HepG2 (cell line): ENCODE results near the gene IL6ST. TPM values are rescaled to one million over a fixed set of nuclear protein-coding genes. Genes with fewer than 3 reads are reported as not detected.

Source experiments
- ATF7 ChIP-seq, 2 experiments: fragments of 450-650 bp in 1 of 2; sonication (generic) in 1 of 2; formaldehyde crosslinking in 1 of 2; IDR thresholded peaks; 2 replicates each; pipeline versions ENCODE4 v1.4.0 to v1.6.1; 2016 to 2020; ENCODE audit warnings: antibody characterized with exemption in 1 of 2, mild to moderate bottlenecking in 1 of 2, missing genetic modification reagents in 1 of 2
- HIC2 ChIP-seq: sonication (generic); formaldehyde crosslinking; IDR thresholded peaks from 2 replicates; pipeline ENCODE4 v1.9.0; 2022; ENCODE audit warnings: low read depth, missing genetic modification reagents
- HMGXB4 ChIP-seq, 2 experiments: sonication (generic) in 1 of 2; formaldehyde crosslinking in 1 of 2; IDR thresholded peaks; 2 replicates each; pipeline versions ENCODE4 v1.4.0 to v1.6.1; 2018 to 2020; ENCODE audit warnings: missing genetic modification reagents in 2 of 2, borderline replicate concordance in 1 of 2, low read depth in 1 of 2, mild to moderate bottlenecking in 1 of 2, missing biosample characterization in 1 of 2
- MTF2 ChIP-seq: sonication (generic); formaldehyde crosslinking; IDR thresholded peaks from 2 replicates; pipeline ENCODE4 v1.5.0; 2020; ENCODE audit warnings: missing genetic modification reagents, borderline replicate concordance
- PLSCR1 ChIP-seq: sonication (generic); formaldehyde crosslinking; IDR thresholded peaks from 2 replicates; pipeline ENCODE4 v1.5.0; 2020; ENCODE audit warnings: missing genetic modification reagents, mild to moderate bottlenecking, borderline replicate concordance
- SNAPC4 ChIP-seq: sonication (generic); formaldehyde crosslinking; IDR thresholded peaks from 2 replicates; pipeline ENCODE4 v1.4.0; 2020; ENCODE audit warnings: mild to moderate bottlenecking, missing genetic modification reagents
- TEF ChIP-seq: sonication (generic); formaldehyde crosslinking; IDR thresholded peaks from 2 replicates; pipeline ENCODE4 v1.5.0; 2020; ENCODE audit warnings: missing genetic modification reagents
- TP53 ChIP-seq: sonication (generic); formaldehyde crosslinking; conservative IDR thresholded peaks from 2 replicates; pipeline ENCODE4 v1.4.0; 2020; ENCODE audit warnings: missing genetic modification reagents
- ZBTB7A ChIP-seq: sonication (generic); formaldehyde crosslinking; IDR thresholded peaks from 2 replicates; pipeline ENCODE4 v1.8.0; 2022; ENCODE audit warnings: mild to moderate bottlenecking, missing genetic modification reagents
- ZBTB8A ChIP-seq: sonication (generic); formaldehyde crosslinking; IDR thresholded peaks from 2 replicates; pipeline ENCODE4 v1.4.0; 2020; ENCODE audit warnings: mild to moderate bottlenecking, low read depth, missing genetic modification reagents, borderline replicate concordance
- ZEB1 ChIP-seq: IDR thresholded peaks from 2 replicates; pipeline ENCODE4 v1.6.1; 2012; ENCODE audit warnings: mild to moderate bottlenecking, low read depth, inconsistent platforms; ENCODE audit not compliant: insufficient replicate concordance
- ZFP36L2 ChIP-seq: sonication (generic); formaldehyde crosslinking; IDR thresholded peaks from 2 replicates; pipeline ENCODE4 v1.4.0; 2020; ENCODE audit warnings: missing genetic modification reagents
- ZNF253 ChIP-seq: sonication (generic); formaldehyde crosslinking; IDR thresholded peaks from 2 replicates; pipeline ENCODE4 v1.8.0; 2022; ENCODE audit warnings: mild to moderate bottlenecking, missing genetic modification reagents, borderline replicate concordance
- ZNF720 ChIP-seq: sonication (generic); formaldehyde crosslinking; IDR thresholded peaks from 2 replicates; pipeline ENCODE4 v1.4.0; 2020; ENCODE audit warnings: missing genetic modification reagents
- ZNF784 ChIP-seq: sonication (generic); formaldehyde crosslinking; IDR thresholded peaks from 2 replicates; pipeline ENCODE4 v1.5.1; 2020; ENCODE audit warnings: missing genetic modification reagents, mild to moderate bottlenecking, borderline replicate concordance
- polyA plus RNA-seq, 8 experiments: library from polyadenylated mRNA; depleted of rRNA in 3 of 8; stranded (reverse) in 7 of 8; unstranded in 1 of 8; fragments of >200 nt; fragmentation: Illumina TruSeq in 4 of 8; extraction: Trizol in 4 of 8; gene quantifications; 2 replicates each; pipeline versions ENCODE4 v1.2.1 to v1.2.3, GENCODE V29; 2011 to 2016; ENCODE audit warnings: low read depth in 4 of 8, missing spikeins in 1 of 8, mixed read lengths in 1 of 8; ENCODE audit not compliant: insufficient read depth in 1 of 8
- total RNA-seq, 5 experiments: library from RNA; depleted of rRNA; stranded (reverse); fragments of >200 nt; fragmentation: Illumina TruSeq; extraction: Trizol; gene quantifications; 2 replicates each; pipeline ENCODE4 v1.2.3, GENCODE V29; 2016; ENCODE audit warnings: low read depth in 1 of 5
- TF ChIP-seq, protein P1 (sequence below): sonication (generic); formaldehyde crosslinking; IDR thresholded peaks from 2 replicates; pipeline ENCODE4 v1.8.1; 2023; ENCODE audit warnings: mild to moderate bottlenecking, missing genetic modification reagents, borderline replicate concordance

IL6ST gene
- total and polyA plus RNA-seq, 2 of the 13 experiments (the other 11 are each of a cell fraction or from before 2014, with no cell fraction given): 66.6 to 166 TPM

DNA sequence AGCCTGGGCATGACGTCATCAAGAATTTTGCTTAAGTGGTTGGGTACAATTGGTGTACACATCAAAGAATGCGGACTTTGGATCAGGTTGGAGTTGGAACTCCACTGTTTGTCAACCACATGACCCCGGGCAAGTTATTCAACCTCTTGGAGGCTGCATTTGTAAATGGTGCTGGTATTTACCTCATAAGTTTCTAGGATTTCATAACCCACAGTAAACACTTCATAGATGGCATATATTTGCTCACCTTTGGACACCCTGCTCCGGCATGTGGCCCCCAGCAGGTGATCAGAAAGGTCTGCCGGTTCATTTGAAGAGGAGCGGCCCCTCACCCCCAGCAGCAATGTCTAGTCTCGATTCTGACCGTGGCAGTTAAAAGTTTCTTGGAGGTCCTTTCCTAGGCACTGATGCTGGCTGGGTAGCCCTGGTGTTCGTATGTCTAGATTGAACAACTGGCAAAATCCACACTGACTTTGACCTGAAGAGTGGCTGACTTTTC lies 60.6 kb downstream of the IL6ST start (continued):
- TF ChIP-seq ZFP36L2 (CRISPR knock-in tag) (no peak), ATF7 (IDR thresholded peaks at IDR 0.05) (peak; percentile 100), ATF7 (CRISPR knock-in tag; IDR thresholded peaks at IDR 0.05) (peak; percentile 99), ZBTB8A (CRISPR knock-in tag) (no peak), PLSCR1 (CRISPR knock-in tag) (no peak), MTF2 (no peak), ZNF784 (CRISPR knock-in tag) (peak; percentile 74; the same call in 1 of the 2 replicates), ZNF720 (CRISPR knock-in tag) (no peak), ZEB1 (peak; percentile 97), TP53 (0 out of 2 replicates have a peak, but pooled peaks have one; percentile 45), HMGXB4 (CRISPR knock-in tag; IDR thresholded peaks at IDR 0.05; ENCODE audit: borderline replicate concordance in 1 of 2, low read depth in 1 of 2) (peak; percentile 48 to 57; a peak in 2 of 4 replicates), ZNF253 (CRISPR knock-in tag) (no peak), HIC2 (peak; percentile 44; the same call in 1 of the 2 replicates), SNAPC4 (CRISPR knock-in tag) (0 out of 2 replicates have a peak, but pooled peaks have one; percentile 29), TEF (CRISPR knock-in tag) (peak; percentile 64; the same call in 1 of the 2 replicates), ZBTB7A (CRISPR knock-in tag) (peak; percentile 80)
- TF ChIP-seq, protein P1, sequence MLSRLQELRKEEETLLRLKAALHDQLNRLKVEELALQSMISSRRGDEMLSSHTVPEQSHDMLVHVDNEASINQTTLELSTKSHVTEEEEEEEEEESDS (CRISPR knock-in tag): no peak
